T-cell (primary cell): ENCODE results near the gene ATF6B. TPM values are rescaled to one million over a fixed set of nuclear protein-coding genes. Genes with fewer than 3 reads are reported as not detected.

Experiments
- ATAC-seq, 4 experiments: fragments of 200-7000 bp in 3 of 4; fragments of 150-1000 bp in 1 of 4; cut with Tn5 transposase; replicated peaks in 1 of 4; 1 replicate in 3 of 4; 2 replicates in 1 of 4; pipeline ENCODE4 v1.10.0; 2021; ENCODE audit warnings: moderate library complexity in 3 of 4, mild to moderate bottlenecking in 2 of 4, moderate number of reproducible peaks in 1 of 4
- CTCF ChIA-PET, 2 donors: fragments of 300-600 bp; sonication (Branson Sonifier 250); formaldehyde crosslinking; loops; one replicate each; lab custom pipeline; 2022; ENCODE audit warnings: antibody characterized with exemption in 2 of 2; lab: Charles Lee
- POLR2A ChIA-PET, 2 donors: fragments of 300-600 bp; sonication (Branson Sonifier 250); formaldehyde crosslinking; loops; one replicate each; lab custom pipeline; 2022; ENCODE audit warnings: antibody characterized with exemption in 2 of 2; lab: Charles Lee
- DNase-seq, 35 experiments: peaks; one replicate each; pipeline versions ENCODE4 v3.0.0 to v3.0.0-alpha.2; 2013 to 2023
- H3K27ac ChIP-seq: one replicate; pipeline ENCODE4 v1.5.1; 2013; ENCODE audit warnings: low read length
- H3K27me3 ChIP-seq, 2 experiments: replicated peaks in 1 of 2; 1 replicate in 1 of 2; 2 replicates in 1 of 2; pipeline versions ENCODE4 v1.6.1 to v1.7.0; 2013; ENCODE audit warnings: low read length in 1 of 2, mixed read lengths in 1 of 2; ENCODE audit not compliant: control insufficient read depth in 2 of 2, insufficient read depth in 2 of 2; ENCODE audit errors: extremely low read depth in 1 of 2
- H3K36me3 ChIP-seq, 2 donors: 1 replicate in 1 of 2; 2 replicates in 1 of 2; pipeline versions ENCODE4 v1.6.1 to v1.7.0; 2013; ENCODE audit warnings: low read length in 1 of 2; ENCODE audit not compliant: control insufficient read depth in 2 of 2, insufficient read depth in 1 of 2; ENCODE audit errors: extremely low read depth in 1 of 2
- H3K4me1 ChIP-seq, 2 experiments: 1 replicate in 1 of 2; 2 replicates in 1 of 2; pipeline versions ENCODE4 v1.6.1 to v1.7.0; 2013; ENCODE audit warnings: low read length in 2 of 2, mixed read lengths in 1 of 2; ENCODE audit not compliant: insufficient read depth in 2 of 2, control insufficient read depth in 1 of 2; ENCODE audit errors: extremely low read depth in 1 of 2
- H3K4me3 ChIP-seq, 2 donors: 1 replicate in 1 of 2; 2 replicates in 1 of 2; pipeline versions ENCODE4 v1.5.1 to v1.7.0; 2013; ENCODE audit warnings: mild to moderate bottlenecking in 2 of 2, low read length in 1 of 2, moderate library complexity in 1 of 2; ENCODE audit not compliant: control insufficient read depth in 1 of 2; ENCODE audit errors: extremely low read depth in 1 of 2
- H3K9me3 ChIP-seq: 2 replicates; pipeline ENCODE4 v1.7.0; 2013
- H3K27ac Mint-ChIP-seq, 2 donors: one replicate each; pipeline ENCODE4 v1.8.0; 2020 to 2021; ENCODE audit warnings: mild to moderate bottlenecking in 2 of 2, mixed read lengths in 2 of 2
- H3K27me3 Mint-ChIP-seq, 2 donors: one replicate each; pipeline ENCODE4 v1.8.0; 2021 to 2022; ENCODE audit warnings: mixed read lengths in 2 of 2
- H3K36me3 Mint-ChIP-seq: one replicate; pipeline ENCODE4 v1.8.0; 2021; ENCODE audit warnings: mixed read lengths
- H3K4me1 Mint-ChIP-seq, 3 donors: one replicate each; pipeline ENCODE4 v1.8.0; 2020 to 2022; ENCODE audit warnings: mixed read lengths in 3 of 3, mild to moderate bottlenecking in 1 of 3
- H3K4me3 Mint-ChIP-seq, 3 donors: one replicate each; pipeline ENCODE4 v1.8.0; 2020 to 2022; ENCODE audit warnings: mild to moderate bottlenecking in 3 of 3, mixed read lengths in 3 of 3, moderate library complexity in 3 of 3
- H3K9me3 Mint-ChIP-seq, 3 donors: one replicate each; pipeline ENCODE4 v1.8.0; 2020 to 2022; ENCODE audit warnings: mixed read lengths in 3 of 3
- WGBS: methylation state at CpG from one replicate; pipeline ENCODE4 v1.1.5; 2013; ENCODE audit warnings: missing lambda C conversion rate; ENCODE audit not compliant: insufficient coverage; 5-methylcytosine and 5-hydroxymethylcytosine counted together
- total RNA-seq, 35 experiments: library from RNA in 6 of 35; stranded (reverse) in 6 of 35; fragments of 120-200 nt in 1 of 35; gene quantifications; one replicate each; pipeline versions ENCODE4 v1.2.1 to v1.2.4 and lab custom pipeline; 2013 to 2026

ATF6B gene
- total RNA-seq, 5 donors from 2014 or later (not counting 1 experiment from before 2014, with no cell fraction given) = 106 to 151 (median 145) TPM

DNA sequence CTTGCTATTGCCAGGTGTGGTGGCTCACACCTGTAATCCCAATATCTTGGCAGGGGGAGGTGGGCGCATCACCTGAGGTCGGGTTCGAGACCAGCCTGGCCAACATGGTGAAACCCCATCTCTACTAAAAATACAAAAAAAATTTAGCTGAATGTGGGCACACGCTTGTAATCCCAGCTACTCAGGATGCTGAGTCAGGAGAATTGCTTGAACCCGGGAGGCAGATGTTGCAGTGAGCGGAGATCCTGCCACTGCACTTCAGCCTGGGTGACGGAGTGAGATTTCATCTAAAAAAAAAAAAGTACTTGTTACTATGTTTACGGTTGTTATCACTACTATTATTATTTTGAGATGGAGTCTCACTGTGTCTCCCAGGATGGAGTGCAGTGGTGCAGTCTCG, 28.8 kb upstream of the ATF6B start:
- Histone ChIP-seq H3K27me3 (peaks cover 0 to 11% of the 10 kb centered on the region in 2 experiments), H3K9me3 (no peaks in the 10 kb centered on the region), H3K27ac (no peak overlapping the region), H3K4me3 (no peak overlapping the region), H3K4me1 (peaks cover 6 to 40% of the 10 kb centered on the region in 2 experiments), H3K36me3 (peaks cover 6% of the 10 kb centered on the region in 2 donors)
- H3K36me3 Mint-ChIP-seq = peaks cover 14% of the 10 kb centered on the region
- POLR2A ChIA-PET = no interaction called here
- H3K27ac Mint-ChIP-seq = no peak overlapping the region
- H3K4me1 Mint-ChIP-seq = peaks cover 32 to 38% (median 38%) of the 10 kb centered on the region in 3 donors
- no peak overlapping the region for H3K4me3 Mint-ChIP-seq
- no peak for DNase-seq
- no peak for ATAC-seq
- CTCF ChIA-PET = no interaction called here
- no CpG with 5 or more reads among the region's 9 CpGs for WGBS
- peaks cover 0 to 7% of the 10 kb centered on the region in 2 donors for H3K27me3 Mint-ChIP-seq
- H3K9me3 Mint-ChIP-seq = no peaks in the 10 kb centered on the region

- Histone ChIP-seq H3K27me3 (peaks cover 0 to 26% of the 10 kb centered on the region in 2 experiments), H3K9me3 (no peaks in the 10 kb centered on the region), H3K27ac (peak overlapping the region; percentile 81), H3K36me3 (peaks cover 6% of the 10 kb centered on the region in 2 donors), H3K4me3 (peak overlapping the region; percentile 92), H3K4me1 (peaks cover 6 to 55% of the 10 kb centered on the region in 2 experiments)
- ChIA-PET POLR2A (interaction anchor here in 1 of 2 donors (0.6 kb wide), 1 partner anchor 1447 kb away, joined by 5 read pairs; no protein-coding TSS in a partner anchor), CTCF (interaction anchor here in 1 of 2 donors (0.6 to 1.0 kb wide), 2 partner anchors 36 to 248 kb away, joined by 3 read pairs; no protein-coding TSS in a partner anchor)
- peak overlapping the region; percentile 75 to 93 for H3K27ac Mint-ChIP-seq
- ATAC-seq (peak; percentile 70 to 80 (median 78)), DNase-seq (peak; percentile 34 to 79 (median 54))
- H3K9me3 Mint-ChIP-seq = no peaks in the 10 kb centered on the region
- peaks cover 46 to 60% (median 53%) of the 10 kb centered on the region in 3 donors for H3K4me1 Mint-ChIP-seq
- H3K36me3 Mint-ChIP-seq = peaks cover 14% of the 10 kb centered on the region
- peak overlapping the region; percentile 91 to 97 (median 94) for H3K4me3 Mint-ChIP-seq
- H3K27me3 Mint-ChIP-seq = peaks cover 5 to 22% of the 10 kb centered on the region in 2 donors
- under 1% methylated on average over 22 of the region's 34 CpGs for WGBS
Measured at GRCh38 chr6:32154514-32155161, 26.6 kb upstream of the ATF6B start.

DNA sequence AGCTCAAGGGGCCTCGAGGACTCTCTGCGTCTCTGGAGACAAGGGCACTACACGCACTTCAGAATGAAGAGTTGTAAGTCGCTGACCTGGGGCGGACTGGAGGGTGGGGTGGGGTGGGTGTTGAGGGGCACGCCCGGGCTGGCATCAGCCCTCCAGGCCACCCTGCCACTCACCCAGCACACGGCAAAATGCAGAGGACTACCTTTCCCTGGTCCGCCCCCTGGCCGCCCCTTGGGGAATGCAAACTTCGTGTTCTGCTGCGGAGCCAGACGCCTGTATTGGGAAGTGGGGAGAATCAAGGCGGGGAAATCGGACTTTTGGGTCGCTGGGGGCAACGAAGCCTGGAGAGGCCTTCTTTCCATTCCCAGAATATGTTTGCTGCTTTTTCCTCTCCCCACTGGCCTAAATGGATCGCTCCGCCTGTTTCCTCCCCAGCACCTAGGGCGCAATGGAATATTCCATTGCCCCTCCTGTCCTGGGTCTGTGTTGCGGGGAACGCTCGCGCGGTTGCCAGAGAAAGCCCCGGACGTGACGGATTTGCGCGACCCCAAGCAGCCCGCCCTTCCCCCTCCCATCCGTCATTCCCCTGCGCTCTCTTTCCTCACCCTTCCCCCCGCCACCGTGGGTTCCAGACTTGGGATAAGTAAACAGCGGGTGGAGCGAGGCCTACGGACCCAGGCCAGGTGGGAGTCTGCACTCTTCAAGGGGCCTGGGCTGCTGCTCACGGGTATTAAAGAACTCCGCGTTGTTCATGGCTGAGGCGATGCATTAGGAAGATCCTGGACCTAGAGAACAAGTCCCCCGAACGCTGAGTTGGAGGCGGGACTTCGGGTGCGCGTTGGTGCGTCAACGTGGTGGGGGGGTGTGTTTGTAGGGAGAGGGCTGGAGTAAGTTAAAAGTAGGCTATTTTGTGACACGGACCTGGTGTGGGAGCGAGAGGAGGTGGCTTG, 25.8 kb upstream of the ATF6B start, which contains the start of gene PPT2:
TSS of gene PPT2 (plus strand) at position 578 of the 950 bp plus-strand sequence. CDS start 454 bp downstream, outside the sequence.
- peaks cover 0 to 34% of the 10 kb centered on the region in 2 experiments for H3K27me3 ChIP-seq
- peaks cover 6 to 63% of the 10 kb centered on the region in 2 experiments for H3K4me1 ChIP-seq
- Mint-ChIP-seq H3K27me3 (peaks cover 6 to 26% of the 10 kb centered on the region in 2 donors), H3K4me1 (peaks cover 50 to 64% (median 57%) of the 10 kb centered on the region in 3 donors), H3K4me3 (peak within 1 kb of the TSS; percentile 91 to 97 (median 94)), H3K27ac (peak within 1 kb of the TSS; percentile 75 to 93), H3K36me3 (peaks cover 14% of the 10 kb centered on the region), H3K9me3 (no peaks in the 10 kb centered on the region)
- H3K27ac ChIP-seq = peak within 1 kb of the TSS; percentile 81
- peak within 1 kb of the TSS; percentile 92 for H3K4me3 ChIP-seq
- ChIA-PET POLR2A (interaction anchor here in 1 of 2 donors (0.6 kb wide), 1 partner anchor 1446 kb away, joined by 5 read pairs; no protein-coding TSS in a partner anchor), CTCF (interaction anchor here in 1 of 2 donors (1.0 kb wide), 1 partner anchor 35 kb away, joined by 3 read pairs; no protein-coding TSS in a partner anchor)
- peaks cover 6% of the 10 kb centered on the region in 2 donors for H3K36me3 ChIP-seq
- DNase-seq (peak; percentile 50 to 86 (median 69)), ATAC-seq (peak; percentile 62 to 78 (median 66))
- no peaks in the 10 kb centered on the region for H3K9me3 ChIP-seq
- under 1% methylated on average over 30 of the region's 52 CpGs for WGBS

GRCh38 chr6:32152769-32153563, 24.9 kb upstream of the ATF6B start:
- Mint-ChIP-seq H3K27ac (peak overlapping the region; percentile 55 to 71), H3K4me3 (peak overlapping the region; percentile 65 to 97 (median 91)), H3K9me3 (no peaks in the 10 kb centered on the region), H3K4me1 (peaks cover 59 to 73% (median 66%) of the 10 kb centered on the region in 3 donors), H3K27me3 (peaks cover 6 to 34% of the 10 kb centered on the region in 2 donors), H3K36me3 (peaks cover 7% of the 10 kb centered on the region)
- 77% methylated on average over 17 of the region's 35 CpGs for WGBS
- ChIA-PET CTCF (interaction anchor here in 1 of 2 donors (0.6 kb wide), 1 partner anchor 36 kb away, joined by 5 read pairs; no protein-coding TSS in a partner anchor), POLR2A (no interaction called here)
- H3K36me3 ChIP-seq = peaks cover 2 to 5% of the 10 kb centered on the region in 2 donors
- peaks cover 6 to 71% of the 10 kb centered on the region in 2 experiments for H3K4me1 ChIP-seq
- peak overlapping the region; percentile 81 for H3K27ac ChIP-seq
- no peak overlapping the region for H3K4me3 ChIP-seq
- peaks cover under 1 to 43% of the 10 kb centered on the region in 2 experiments for H3K27me3 ChIP-seq
- no peaks in the 10 kb centered on the region for H3K9me3 ChIP-seq
- ATAC-seq (no peak), DNase-seq (no peak)

GRCh38 chr6:32151863-32152768, 24.1 kb upstream of the ATF6B start, which contains the start of gene PRRT1:
PRRT1 (minus strand) TSS chr6:32151939; CDS start chr6:32151827, 112 bp downstream.
- no CpG with 5 or more reads among the region's 24 CpGs for WGBS
- ATAC-seq = no peak
- H3K27ac Mint-ChIP-seq = peak within 1 kb of the TSS; percentile 70 to 71
- POLR2A ChIA-PET = interaction anchor here in 1 of 2 donors (0.7 kb wide), 1 partner anchor 47 kb away, joined by 15 read pairs; no protein-coding TSS in a partner anchor
- H3K27me3 Mint-ChIP-seq = peaks cover 6 to 36% of the 10 kb centered on the region in 2 donors
- Histone ChIP-seq H3K36me3 (no peaks in the 10 kb centered on the region), H3K4me1 (peaks cover 6 to 76% of the 10 kb centered on the region in 2 experiments), H3K9me3 (no peaks in the 10 kb centered on the region), H3K27me3 (peaks cover 3 to 49% of the 10 kb centered on the region in 2 experiments), H3K27ac (no peak within 1 kb of the TSS), H3K4me3 (peak within 1 kb of the TSS in 1 of 2 donors; percentile 26)
- CTCF ChIA-PET = interaction anchor here (0.6 kb wide), 2 partner anchors 9 to 35 kb away, joined by 5 read pairs; no protein-coding TSS in a partner anchor
- no peaks in the 10 kb centered on the region for H3K9me3 Mint-ChIP-seq
- DNase-seq = peak in 3 of 35 experiments; percentile 11 to 27 (median 14)
- peaks cover 61 to 74% (median 72%) of the 10 kb centered on the region in 3 donors for H3K4me1 Mint-ChIP-seq
- H3K36me3 Mint-ChIP-seq = no peaks in the 10 kb centered on the region
- peak within 1 kb of the TSS; percentile 72 to 97 (median 91) for H3K4me3 Mint-ChIP-seq
